Measurements from ENCODE around the gene DDT. TPM values are rescaled to one million over a fixed set of nuclear protein-coding genes. Genes with fewer than 3 reads are reported as not detected.
A peak's percentile ranks its signal among the peaks of the same experiment; 100 is the strongest.

Gene DDT
- total RNA-seq, 1 donor = 80.3 TPM

DNA sequence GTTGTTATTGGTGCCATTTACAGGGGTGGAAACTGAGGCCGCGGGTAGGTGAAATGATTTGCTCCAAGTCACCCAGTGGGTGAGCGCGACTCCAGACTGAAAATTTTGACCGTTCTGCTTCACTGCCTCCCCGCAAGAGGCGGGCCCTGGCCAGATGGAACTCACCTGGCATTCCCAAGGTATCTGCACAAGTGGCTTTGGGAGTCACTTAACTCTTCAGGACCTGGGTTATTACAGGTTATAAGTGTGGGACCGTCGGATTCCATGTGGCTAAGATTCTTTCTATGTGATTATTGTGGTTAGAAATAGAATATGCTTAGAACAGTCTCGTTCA is 37.5 kb upstream of the DDT start:
- H3K27me3 ChIP-seq (ENCODE audit: insufficient read depth, low read length) = no peaks in the 10 kb centered on the region
- TF ChIP-seq, protein P1, sequence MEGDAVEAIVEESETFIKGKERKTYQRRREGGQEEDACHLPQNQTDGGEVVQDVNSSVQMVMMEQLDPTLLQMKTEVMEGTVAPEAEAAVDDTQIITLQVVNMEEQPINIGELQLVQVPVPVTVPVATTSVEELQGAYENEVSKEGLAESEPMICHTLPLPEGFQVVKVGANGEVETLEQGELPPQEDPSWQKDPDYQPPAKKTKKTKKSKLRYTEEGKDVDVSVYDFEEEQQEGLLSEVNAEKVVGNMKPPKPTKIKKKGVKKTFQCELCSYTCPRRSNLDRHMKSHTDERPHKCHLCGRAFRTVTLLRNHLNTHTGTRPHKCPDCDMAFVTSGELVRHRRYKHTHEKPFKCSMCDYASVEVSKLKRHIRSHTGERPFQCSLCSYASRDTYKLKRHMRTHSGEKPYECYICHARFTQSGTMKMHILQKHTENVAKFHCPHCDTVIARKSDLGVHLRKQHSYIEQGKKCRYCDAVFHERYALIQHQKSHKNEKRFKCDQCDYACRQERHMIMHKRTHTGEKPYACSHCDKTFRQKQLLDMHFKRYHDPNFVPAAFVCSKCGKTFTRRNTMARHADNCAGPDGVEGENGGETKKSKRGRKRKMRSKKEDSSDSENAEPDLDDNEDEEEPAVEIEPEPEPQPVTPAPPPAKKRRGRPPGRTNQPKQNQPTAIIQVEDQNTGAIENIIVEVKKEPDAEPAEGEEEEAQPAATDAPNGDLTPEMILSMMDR (IDR thresholded peaks at IDR 0.05; ENCODE audit: extremely low read depth, low read depth, low read length) = no peak
- peaks cover 6% of the 10 kb centered on the region for H4K20me1 ChIP-seq (ENCODE audit: insufficient read depth, low read length)
- H3K36me3 ChIP-seq (ENCODE audit: insufficient read depth, low read length) = no peaks in the 10 kb centered on the region
- no peak for DNase-seq (ENCODE audit: insufficient read length, low spot score, missing footprints)
- H3K4me3 ChIP-seq (ENCODE audit: insufficient read depth, low read length) = peak overlapping the region; percentile 80
- H3K27ac ChIP-seq (ENCODE audit: low read depth, low read length) = peak overlapping the region; percentile 63
- H3K4me1 ChIP-seq (ENCODE audit: insufficient read depth, low read length) = peaks cover 7% of the 10 kb centered on the region
- H3K79me2 ChIP-seq (ENCODE audit: insufficient read depth, low read length) = peaks cover 48% of the 10 kb centered on the region
- H3K4me2 ChIP-seq (ENCODE audit: insufficient read depth, low read length) = peak overlapping the region; percentile 95
- no peaks in the 10 kb centered on the region for H3K9me3 ChIP-seq (ENCODE audit: low read depth, low read length)
- H2AFZ ChIP-seq (ENCODE audit: low read length) = peak overlapping the region; percentile 81

DNA sequence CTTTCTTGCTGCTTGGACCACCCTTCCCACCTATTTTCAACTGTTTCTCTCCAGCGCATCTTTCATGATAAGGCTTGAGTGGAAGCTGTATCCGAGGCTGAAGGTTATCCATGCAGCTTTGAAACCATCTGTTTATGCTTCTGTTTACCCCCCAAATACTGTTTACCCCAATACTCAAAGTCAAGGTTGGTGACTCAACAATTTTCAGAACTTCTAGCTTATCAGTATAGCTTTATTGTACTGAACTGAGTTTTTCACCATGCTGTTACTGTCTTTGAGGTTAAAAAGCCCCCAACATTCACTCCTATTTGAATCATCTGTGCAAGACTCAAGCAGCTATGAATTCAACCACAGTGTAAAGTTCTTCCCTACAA is 35.8 kb upstream of the DDT start:
- no peak overlapping the region for H2AFZ ChIP-seq (ENCODE audit: low read length)

DNA sequence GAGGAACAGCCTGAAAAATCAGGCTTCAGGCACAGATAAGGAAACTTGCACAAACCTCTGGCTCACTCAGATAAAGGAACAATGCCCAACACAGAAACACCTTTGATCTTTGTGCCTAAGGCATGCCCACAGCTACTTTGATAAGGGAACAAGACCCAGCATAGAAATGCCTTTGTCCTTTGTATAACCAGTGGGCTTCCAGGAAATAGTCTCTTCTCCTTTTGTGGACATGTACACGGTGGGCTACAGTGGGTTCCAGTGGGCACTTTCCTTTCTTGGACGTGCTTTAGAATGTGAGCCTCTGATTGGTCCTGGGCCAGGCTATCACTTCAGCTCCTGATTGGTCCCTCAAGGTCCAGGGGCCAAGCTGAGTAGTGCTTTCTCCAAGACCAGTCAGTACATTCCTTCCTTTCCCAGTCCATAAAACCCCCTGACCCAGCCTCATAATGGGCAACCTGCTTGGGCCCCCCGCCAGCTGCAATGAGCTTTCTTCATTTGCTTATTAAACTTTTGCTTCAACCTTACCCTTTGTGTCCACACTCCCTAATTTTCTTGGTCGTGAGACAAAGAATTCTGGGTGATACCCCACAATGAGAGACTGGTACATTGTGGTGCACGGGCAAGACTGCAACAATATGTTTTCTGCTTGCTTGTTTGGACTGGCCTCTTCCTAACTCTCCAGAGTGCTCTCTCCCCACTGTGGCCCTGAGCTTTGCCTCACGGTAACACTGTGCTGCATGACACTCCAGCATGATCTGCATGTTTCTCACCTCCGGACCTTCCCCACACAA is 35.2 kb upstream of the DDT start:
- Histone ChIP-seq H3K27ac (ENCODE audit: low read depth, low read length) (no peak overlapping the region), H3K4me3 (ENCODE audit: insufficient read depth, low read length) (no peak overlapping the region), H3K27me3 (ENCODE audit: insufficient read depth, low read length) (no peaks in the 10 kb centered on the region), H4K20me1 (ENCODE audit: insufficient read depth, low read length) (no peaks in the 10 kb centered on the region), H3K4me2 (ENCODE audit: insufficient read depth, low read length) (no peak overlapping the region), H2AFZ (ENCODE audit: low read length) (no peak overlapping the region), H3K4me1 (ENCODE audit: insufficient read depth, low read length) (peaks cover 7% of the 10 kb centered on the region), H3K79me2 (ENCODE audit: insufficient read depth, low read length) (peaks cover 31% of the 10 kb centered on the region), H3K9me3 (ENCODE audit: low read depth, low read length) (no peaks in the 10 kb centered on the region), H3K36me3 (ENCODE audit: insufficient read depth, low read length) (no peaks in the 10 kb centered on the region)
- no peak for DNase-seq (ENCODE audit: insufficient read length, low spot score, missing footprints)
- TF ChIP-seq, protein P1 (IDR thresholded peaks at IDR 0.05; ENCODE audit: extremely low read depth, low read depth, low read length) = no peak

More for the DNA sequence above, 35.8 kb upstream of the DDT start:
- Histone ChIP-seq H3K9me3 (ENCODE audit: low read depth, low read length) (no peaks in the 10 kb centered on the region), H4K20me1 (ENCODE audit: insufficient read depth, low read length) (no peaks in the 10 kb centered on the region), H3K36me3 (ENCODE audit: insufficient read depth, low read length) (no peaks in the 10 kb centered on the region), H3K79me2 (ENCODE audit: insufficient read depth, low read length) (peaks cover 36% of the 10 kb centered on the region), H3K4me2 (ENCODE audit: insufficient read depth, low read length) (no peak overlapping the region), H3K27me3 (ENCODE audit: insufficient read depth, low read length) (no peaks in the 10 kb centered on the region), H3K4me1 (ENCODE audit: insufficient read depth, low read length) (peaks cover 7% of the 10 kb centered on the region), H3K4me3 (ENCODE audit: insufficient read depth, low read length) (no peak overlapping the region), H3K27ac (ENCODE audit: low read depth, low read length) (no peak overlapping the region)
- TF ChIP-seq, protein P1 (IDR thresholded peaks at IDR 0.05; ENCODE audit: extremely low read depth, low read depth, low read length) = no peak
- no peak for DNase-seq (ENCODE audit: insufficient read length, low spot score, missing footprints)

DNA sequence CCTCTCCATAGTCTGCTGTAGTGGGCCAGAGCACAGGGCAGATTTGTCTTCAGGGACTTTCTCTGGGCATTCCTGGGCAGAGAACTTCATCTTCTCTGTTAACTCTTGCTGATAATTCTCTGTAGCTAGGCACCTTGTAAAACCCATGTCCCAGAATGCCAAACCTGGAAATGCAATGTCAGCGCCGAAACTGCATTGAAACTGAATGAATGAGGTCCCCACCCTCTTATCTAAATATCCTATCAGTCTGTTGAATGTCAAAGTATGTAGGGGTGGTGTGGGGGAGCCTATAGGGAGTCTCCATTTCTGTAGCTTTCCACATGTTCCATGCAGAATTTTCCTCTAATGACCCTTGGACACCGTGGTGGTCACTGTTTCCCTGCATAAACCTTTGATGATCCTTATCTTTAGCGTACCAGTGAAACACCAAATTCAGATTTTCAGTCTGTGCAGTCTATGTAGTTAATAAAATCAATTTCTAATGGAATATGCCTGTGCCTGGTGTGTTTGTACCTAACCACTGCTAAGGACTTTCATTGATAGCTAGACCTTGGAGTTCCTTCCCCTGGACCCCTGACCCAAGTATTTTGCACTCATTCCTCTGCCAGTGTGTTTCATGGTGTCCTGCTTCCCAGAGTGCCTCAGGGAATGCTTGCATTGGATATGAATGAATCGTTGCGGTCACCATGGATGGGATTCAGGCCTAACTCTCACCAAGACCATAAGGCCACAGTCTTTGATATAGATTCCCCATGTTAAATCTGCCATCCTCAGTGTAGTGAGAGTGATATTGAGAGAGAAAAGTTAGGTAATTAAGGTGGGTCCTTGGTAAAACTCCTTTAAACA is 34.4 kb upstream of the DDT start:
- Histone ChIP-seq H3K4me1 (ENCODE audit: insufficient read depth, low read length) (peaks cover 7% of the 10 kb centered on the region), H3K27me3 (ENCODE audit: insufficient read depth, low read length) (no peaks in the 10 kb centered on the region), H3K9me3 (ENCODE audit: low read depth, low read length) (no peaks in the 10 kb centered on the region), H3K36me3 (ENCODE audit: insufficient read depth, low read length) (no peaks in the 10 kb centered on the region), H4K20me1 (ENCODE audit: insufficient read depth, low read length) (no peaks in the 10 kb centered on the region), H3K4me2 (ENCODE audit: insufficient read depth, low read length) (no peak overlapping the region), H3K27ac (ENCODE audit: low read depth, low read length) (no peak overlapping the region), H3K79me2 (ENCODE audit: insufficient read depth, low read length) (peaks cover 23% of the 10 kb centered on the region), H3K4me3 (ENCODE audit: insufficient read depth, low read length) (no peak overlapping the region), H2AFZ (ENCODE audit: low read length) (no peak overlapping the region)
- TF ChIP-seq, protein P1 (IDR thresholded peaks at IDR 0.05; ENCODE audit: extremely low read depth, low read depth, low read length) = no peak
- DNase-seq (ENCODE audit: insufficient read length, low spot score, missing footprints) = no peak

All from osteoblast (primary cell).